A549 (cell line): ENCODE data around the gene SLC24A4.

Experiments
- BHLHE40 ChIP-seq: IDR thresholded peaks from 2 replicates; pipeline ENCODE4 v1.6.1; 2012; ENCODE audit warnings: low read depth, low read length, inconsistent platforms
- CBX2 ChIP-seq: fragments of 200-600 bp; sonication (generic); IDR thresholded peaks from 2 replicates; pipeline ENCODE4 v1.6.1; 2016; ENCODE audit warnings: low read depth, mild to moderate bottlenecking, borderline replicate concordance
- CTCF ChIP-seq: fragments of >200 bp; sonication (Bioruptor Twin); formaldehyde crosslinking; IDR thresholded peaks from 3 replicates; pipeline ENCODE4 v1.5.1; 2016
- ESRRA ChIP-seq: fragments of 150-350 bp; IDR thresholded peaks from 2 replicates; pipeline ENCODE4 v1.6.1; 2014; ENCODE audit warnings: mild to moderate bottlenecking, low read length, borderline replicate concordance
- KDM1A ChIP-seq: fragments of 200-600 bp; sonication (generic); IDR thresholded peaks from 2 replicates; pipeline ENCODE4 v1.6.1; 2016; ENCODE audit warnings: low read depth, mild to moderate bottlenecking
- NR3C1 ChIP-seq: fragments of >200 bp; sonication (Bioruptor Twin); formaldehyde crosslinking; IDR thresholded peaks from 3 replicates; pipeline ENCODE4 v1.6.1; 2017
- PHF8 ChIP-seq: fragments of 200-600 bp; sonication (generic); IDR thresholded peaks from 2 replicates; pipeline ENCODE4 v1.6.1; 2016; ENCODE audit warnings: low read depth, mild to moderate bottlenecking, antibody characterized with exemption, moderate library complexity, borderline replicate concordance
- POLR2A ChIP-seq: IDR thresholded peaks from 2 replicates; pipeline ENCODE4 v1.6.1; 2012; ENCODE audit warnings: mild to moderate bottlenecking, low read length
- RAD21 ChIP-seq, 2 experiments: fragments of >200 bp in 1 of 2; sonication (Bioruptor Twin) in 1 of 2; formaldehyde crosslinking in 1 of 2; IDR thresholded peaks in 1 of 2; conservative IDR thresholded peaks in 1 of 2; 2 replicates in 1 of 2; 3 replicates in 1 of 2; pipeline ENCODE4 v1.6.1; 2012 to 2018; ENCODE audit warnings: inconsistent platforms in 1 of 2
- RCOR1 ChIP-seq: fragments of 150-350 bp; IDR thresholded peaks from 2 replicates; pipeline ENCODE4 v1.6.1; 2014; ENCODE audit warnings: antibody characterized with exemption, low read length, low read depth
- USF2 ChIP-seq: fragments of 450-650 bp; IDR thresholded peaks from 2 replicates; pipeline ENCODE4 v1.6.1; 2014; ENCODE audit warnings: antibody characterized with exemption

GRCh38 chr14:92452471-92452870, 129.5 kb downstream of the SLC24A4 start:
- TF ChIP-seq PHF8, result no peak
- no peak for TF ChIP-seq CTCF
- TF ChIP-seq POLR2A, result no peak
- TF ChIP-seq BHLHE40, result no peak
- TF ChIP-seq RAD21 (conservative IDR thresholded peaks at IDR 0.05 in 1 of 2, IDR thresholded peaks at IDR 0.05 in 1 of 2), result no peak
- TF ChIP-seq USF2, result no peak
- no peak for TF ChIP-seq CBX2
- no peak for TF ChIP-seq NR3C1
- TF ChIP-seq ESRRA, result no peak
- no peak for TF ChIP-seq KDM1A
- TF ChIP-seq RCOR1, result no peak
